SKM-1 (cell line): ENCODE data around the gene WDR82.

Experiments
- DNase-seq: peaks from one replicate; lab custom pipeline; 2025; ENCODE audit not compliant: unreplicated experiment; lab: John Stamatoyannopoulos, UW

The WDR82 gene

DNA sequence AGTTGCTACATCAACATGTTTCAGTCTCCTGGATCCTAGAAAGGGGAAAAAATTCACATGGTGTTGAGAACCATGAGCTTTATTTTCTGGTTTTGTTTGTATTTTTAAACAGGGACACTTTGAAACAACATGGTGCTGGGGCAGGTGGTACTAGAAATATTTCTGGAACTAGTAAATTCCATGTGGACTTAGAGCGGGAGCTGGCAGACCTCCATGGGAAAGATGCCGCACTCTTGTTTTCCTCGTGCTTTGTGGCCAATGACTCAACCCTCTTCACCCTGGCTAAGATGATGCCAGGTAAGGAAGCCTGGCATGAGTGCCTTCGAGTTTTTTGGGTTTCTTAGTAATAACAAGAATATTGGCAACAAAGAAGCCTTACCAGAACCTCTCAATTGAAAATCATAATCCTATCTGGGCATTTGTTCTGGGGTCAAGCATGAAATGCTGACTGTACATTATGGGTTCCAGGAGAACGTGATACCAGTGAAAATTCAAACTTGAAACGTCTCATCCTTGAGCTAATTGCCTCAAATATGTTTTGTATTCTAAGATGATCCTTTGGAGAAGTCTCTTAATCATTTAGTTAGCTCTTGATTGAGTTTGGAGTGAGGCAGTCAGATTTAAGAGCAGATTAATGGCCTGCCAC, 72.6 kb downstream of the WDR82 start:
- no peak for DNase-seq
